ENCODE results near the gene SPTLC3. TPM values are rescaled to one million over a fixed set of nuclear protein-coding genes. Genes with fewer than 3 reads are reported as not detected.

Gene SPTLC3
- total RNA-seq, 1 donor from 2014 or later: 18.7 TPM

- no peak overlapping the region for H3K4me3 ChIP-seq
- TF ChIP-seq, protein P1, sequence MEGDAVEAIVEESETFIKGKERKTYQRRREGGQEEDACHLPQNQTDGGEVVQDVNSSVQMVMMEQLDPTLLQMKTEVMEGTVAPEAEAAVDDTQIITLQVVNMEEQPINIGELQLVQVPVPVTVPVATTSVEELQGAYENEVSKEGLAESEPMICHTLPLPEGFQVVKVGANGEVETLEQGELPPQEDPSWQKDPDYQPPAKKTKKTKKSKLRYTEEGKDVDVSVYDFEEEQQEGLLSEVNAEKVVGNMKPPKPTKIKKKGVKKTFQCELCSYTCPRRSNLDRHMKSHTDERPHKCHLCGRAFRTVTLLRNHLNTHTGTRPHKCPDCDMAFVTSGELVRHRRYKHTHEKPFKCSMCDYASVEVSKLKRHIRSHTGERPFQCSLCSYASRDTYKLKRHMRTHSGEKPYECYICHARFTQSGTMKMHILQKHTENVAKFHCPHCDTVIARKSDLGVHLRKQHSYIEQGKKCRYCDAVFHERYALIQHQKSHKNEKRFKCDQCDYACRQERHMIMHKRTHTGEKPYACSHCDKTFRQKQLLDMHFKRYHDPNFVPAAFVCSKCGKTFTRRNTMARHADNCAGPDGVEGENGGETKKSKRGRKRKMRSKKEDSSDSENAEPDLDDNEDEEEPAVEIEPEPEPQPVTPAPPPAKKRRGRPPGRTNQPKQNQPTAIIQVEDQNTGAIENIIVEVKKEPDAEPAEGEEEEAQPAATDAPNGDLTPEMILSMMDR (IDR thresholded peaks at IDR 0.05): no peak
- DNase-seq (no peak), ATAC-seq (no peak)
- intact Hi-C loops (cut with DNase I): no loop called here
- H3K27ac ChIP-seq: no peak overlapping the region
- no peaks in the 10 kb centered on the region for H3K4me1 ChIP-seq
- H3K9me3 ChIP-seq: no peaks in the 10 kb centered on the region
- H3K27me3 ChIP-seq (ENCODE audit: low read depth): no peaks in the 10 kb centered on the region
- H3K36me3 ChIP-seq: no peaks in the 10 kb centered on the region
Observed at GRCh38 chr20:13042458-13042794, 33.7 kb downstream of the SPTLC3 start.

DNA sequence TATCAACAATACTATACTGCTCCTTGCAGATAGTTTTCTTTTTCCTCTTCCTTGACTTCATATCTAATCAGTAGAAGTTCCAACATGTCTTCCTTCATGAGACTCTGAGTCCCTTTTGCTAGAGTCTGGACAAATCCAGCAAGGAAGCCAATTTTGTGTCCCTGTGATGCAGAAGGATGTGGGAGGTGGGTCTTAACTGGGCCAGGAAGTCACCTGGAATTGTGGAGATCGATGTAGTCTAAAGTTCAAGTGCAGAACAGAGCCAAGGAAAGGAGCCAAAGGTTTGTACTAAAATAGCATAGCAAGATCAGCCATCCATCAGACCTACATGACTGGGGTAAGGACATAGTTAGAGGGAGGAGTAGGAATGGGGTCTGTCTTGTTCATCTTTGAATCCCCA lies 37.6 kb downstream of the SPTLC3 start:
- no peak for ATAC-seq
- H3K4me3 ChIP-seq: no peak overlapping the region
- H3K27ac ChIP-seq: no peak overlapping the region
- no peaks in the 10 kb centered on the region for H3K9me3 ChIP-seq
- intact Hi-C loops (cut with DNase I): no loop called here
- no peak for DNase-seq
- no peaks in the 10 kb centered on the region for H3K4me1 ChIP-seq
- TF ChIP-seq, protein P1 (IDR thresholded peaks at IDR 0.05): no peak
- peaks cover 5% of the 10 kb centered on the region for H3K36me3 ChIP-seq
- no peaks in the 10 kb centered on the region for H3K27me3 ChIP-seq (ENCODE audit: low read depth)

- Histone ChIP-seq H3K27me3 (ENCODE audit: low read depth) (no peaks in the 10 kb centered on the region), H3K9me3 (no peaks in the 10 kb centered on the region), H3K27ac (no peak overlapping the region), H3K4me3 (no peak overlapping the region), H3K36me3 (peaks cover 5% of the 10 kb centered on the region), H3K4me1 (no peaks in the 10 kb centered on the region)
- intact Hi-C loops (cut with DNase I): no loop called here
- ATAC-seq (no peak), DNase-seq (no peak)
- TF ChIP-seq, protein P1 (IDR thresholded peaks at IDR 0.05): no peak
Observed at GRCh38 chr20:13054011-13054410, 45.2 kb downstream of the SPTLC3 start.

- Histone ChIP-seq H3K36me3 (no peaks in the 10 kb centered on the region), H3K27ac (no peak overlapping the region), H3K9me3 (no peaks in the 10 kb centered on the region), H3K27me3 (ENCODE audit: low read depth) (no peaks in the 10 kb centered on the region), H3K4me3 (no peak overlapping the region), H3K4me1 (no peaks in the 10 kb centered on the region)
- intact Hi-C loops (cut with DNase I): no loop called here
- TF ChIP-seq, protein P1 (IDR thresholded peaks at IDR 0.05): no peak
- no peak for DNase-seq
- no peak for ATAC-seq
Observed at GRCh38 chr20:13058666-13059389, 50.1 kb downstream of the SPTLC3 start.

DNA sequence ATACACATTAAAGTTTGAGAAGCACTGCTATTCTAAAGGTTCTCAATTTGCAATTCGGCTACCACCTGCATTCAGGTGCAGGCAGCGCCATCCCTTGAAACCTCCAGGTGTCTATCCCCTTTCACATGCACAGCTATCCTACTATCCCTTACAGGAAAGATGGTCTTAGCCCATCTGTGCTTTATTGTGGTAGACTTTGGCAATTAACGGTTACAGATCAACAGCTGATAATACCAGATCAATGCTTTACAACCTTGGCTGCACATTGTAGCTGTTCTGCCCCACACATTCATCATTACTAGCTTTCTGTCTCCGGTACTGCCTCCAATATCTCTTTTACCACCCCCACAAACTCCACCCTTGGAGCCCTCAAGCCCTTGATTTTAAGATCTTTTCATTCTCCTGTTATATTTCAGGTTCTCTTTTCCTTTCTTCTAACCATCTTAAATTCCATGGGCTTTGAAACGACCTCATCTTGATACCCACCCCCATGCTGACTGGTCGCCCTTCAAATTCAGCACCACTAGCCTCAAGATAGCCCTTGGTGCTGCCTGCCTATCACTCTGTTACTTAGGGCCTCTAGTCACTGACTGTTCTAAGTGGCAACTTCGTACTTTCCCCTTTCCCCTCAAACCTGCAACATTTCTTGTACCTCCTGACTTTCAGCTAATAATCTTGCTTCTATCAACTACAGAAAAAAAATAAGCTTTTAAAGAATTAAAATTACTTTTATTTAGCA lies 50.8 kb downstream of the SPTLC3 start:
- intact Hi-C loops (cut with DNase I): no loop called here
- ATAC-seq: no peak
- Histone ChIP-seq H3K27me3 (ENCODE audit: low read depth) (no peaks in the 10 kb centered on the region), H3K36me3 (no peaks in the 10 kb centered on the region), H3K27ac (no peak overlapping the region), H3K9me3 (no peaks in the 10 kb centered on the region), H3K4me1 (no peaks in the 10 kb centered on the region), H3K4me3 (no peak overlapping the region)
- DNase-seq: no peak
- TF ChIP-seq, protein P1 (IDR thresholded peaks at IDR 0.05): no peak

Data from lower lobe of right lung (tissue), 2 donors.